ENCODE data around the gene ZNF442.

ZNF442 gene

GRCh38 chr19:12365236-12366162 is at the start of gene ZNF442:
ZNF442 (minus strand) TSS chr19:12365683; CDS start chr19:12363631, 2,052 bp downstream.
- TF ChIP-seq CTCF (IDR thresholded peaks at IDR 0.05), result peak; percentile 62

DNA sequence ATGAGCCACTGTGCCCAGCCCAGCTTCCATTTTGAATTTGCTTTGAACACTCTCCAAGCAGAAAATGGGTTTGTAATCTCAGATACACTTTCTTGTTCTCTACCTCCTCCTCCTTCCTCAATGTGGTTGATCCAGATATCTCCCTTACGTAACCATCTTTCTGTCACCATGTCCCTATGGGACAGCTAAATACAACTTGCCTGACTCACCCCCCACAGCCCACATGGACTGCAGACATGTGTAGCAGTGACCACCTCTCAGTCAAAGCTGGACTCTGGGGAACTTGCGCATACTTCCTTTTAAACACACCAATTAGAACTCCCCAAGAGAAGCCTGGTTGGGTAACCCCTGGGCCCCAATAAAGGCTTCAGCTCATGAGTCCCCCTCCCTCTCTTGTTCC is 46.4 kb upstream of the ZNF442 start:
- TF ChIP-seq CTCF (IDR thresholded peaks at IDR 0.05), result no peak

DNA sequence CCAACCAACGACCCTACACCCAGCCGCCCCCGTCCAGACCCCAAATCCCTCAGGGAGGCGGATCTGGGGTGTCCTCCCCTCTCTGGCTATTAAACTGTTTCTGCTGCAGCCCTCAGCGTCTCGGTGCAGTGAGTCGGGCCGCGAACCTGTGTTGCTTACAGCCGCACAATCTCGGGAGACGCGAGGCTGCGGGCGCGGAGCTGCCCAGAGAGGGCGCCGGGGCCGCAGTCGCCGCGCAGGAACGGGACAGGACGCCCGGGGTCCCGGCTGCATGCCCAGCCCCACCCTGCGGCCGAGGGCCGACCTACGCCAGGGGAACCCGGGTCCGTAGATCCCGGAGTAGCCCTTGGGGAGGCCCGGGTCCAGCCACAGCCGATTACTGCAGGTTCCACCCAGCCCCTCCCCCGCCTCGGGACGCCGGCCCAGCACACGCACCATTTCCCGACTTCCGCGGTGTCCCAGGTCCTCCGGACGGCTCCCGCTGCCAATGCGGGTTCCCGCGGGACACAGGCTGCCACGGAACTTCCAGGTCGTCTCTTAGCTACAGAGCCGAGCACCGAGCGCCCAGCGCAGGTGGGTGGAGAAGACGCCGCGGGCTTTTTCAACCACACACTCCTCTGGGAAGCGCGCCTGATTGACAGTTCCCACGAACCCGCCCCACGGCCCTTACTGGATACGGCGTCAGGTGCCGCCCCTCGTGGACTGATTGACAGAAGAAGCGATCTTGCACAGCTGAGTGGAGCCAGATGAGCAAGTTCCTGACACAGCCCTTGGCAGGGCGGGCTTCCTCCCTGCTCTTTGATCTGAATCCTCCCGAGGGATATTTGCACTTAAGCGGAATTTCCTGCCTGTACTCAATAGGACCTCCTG is 35.4 kb upstream of the ZNF442 start, which contains the start of gene ZNF799:
ZNF799 (minus strand) TSS at position 639 of the 870 bp plus-strand sequence; CDS start at position 438, 201 bp downstream.
- no peak for TF ChIP-seq CTCF (IDR thresholded peaks at IDR 0.05)

GRCh38 chr19:12380444-12380737 is 14.9 kb upstream of the ZNF442 start:
- no peak for TF ChIP-seq CTCF (IDR thresholded peaks at IDR 0.05)

- TF ChIP-seq CTCF (IDR thresholded peaks at IDR 0.05), result no peak
Measured at GRCh38 chr19:12379732-12380443, 14.4 kb upstream of the ZNF442 start.

GRCh38 chr19:12374026-12374425 is 8.5 kb upstream of the ZNF442 start:
- no peak for TF ChIP-seq CTCF (IDR thresholded peaks at IDR 0.05)

Measured in LNCAP (cell line).